ENCODE data around the gene CYCS. TPM values are rescaled to one million over a fixed set of nuclear protein-coding genes. Genes with fewer than 3 reads are reported as not detected.

CYCS gene
- total and polyA plus RNA-seq, 10 donors = 18.6 to 83.6 (median 51.0) TPM

Other genes starting within 250 kb of the CYCS start
- 10 to 100 TPM; 18.5 to 33.9 (median 27.0) TPM for gene OSBPL3, start 145.1 kb downstream of the CYCS start, total RNA-seq
- gene OSBPL3, start 145.1 kb downstream of the CYCS start, polyA plus RNA-seq = 10 to 100 TPM; 10.3 to 16.2 (median 13.4) TPM
- not detected for gene NPVF, start 103.2 kb upstream of the CYCS start, total RNA-seq
- gene NPVF, start 103.2 kb upstream of the CYCS start, polyA plus RNA-seq = not detected